NT2/D1 (cell line): ENCODE data around the gene ZFP82.

Experiments
- DNase-seq: peaks from one replicate; pipeline ENCODE4 v3.0.0-alpha.2; 2011; ENCODE audit warnings: low read depth, low spot score
- H3K27me3 ChIP-seq: 2 replicates; pipeline ENCODE4 v1.6.0; 2011; ENCODE audit warnings: mild to moderate bottlenecking; ENCODE audit not compliant: insufficient read length, insufficient read depth
- H3K36me3 ChIP-seq: 2 replicates; pipeline ENCODE4 v1.6.1; 2011; ENCODE audit warnings: mild to moderate bottlenecking, low read length, mixed read lengths; ENCODE audit not compliant: insufficient read depth, insufficient read length
- H3K4me1 ChIP-seq: 2 replicates; pipeline ENCODE4 v1.5.1; 2011; ENCODE audit not compliant: insufficient read depth, insufficient read length
- H3K4me3 ChIP-seq: 2 replicates; pipeline ENCODE4 v1.5.1; 2011; ENCODE audit warnings: low read depth; ENCODE audit not compliant: insufficient read length
- H3K9ac ChIP-seq: 2 replicates; pipeline ENCODE4 v1.6.0; 2011; ENCODE audit warnings: low read depth; ENCODE audit not compliant: insufficient read length
- H3K9me3 ChIP-seq: 2 replicates; pipeline ENCODE4 v1.5.1; 2011; ENCODE audit warnings: mild to moderate bottlenecking, low read length; ENCODE audit not compliant: insufficient read depth
- SUZ12 ChIP-seq: IDR thresholded peaks from 2 replicates; pipeline ENCODE4 v1.6.1; 2011; ENCODE audit not compliant: insufficient read length, insufficient read depth; ENCODE audit errors: extremely low read depth
- YY1 ChIP-seq: IDR thresholded peaks from 2 replicates; pipeline ENCODE4 v1.6.1; 2011; ENCODE audit not compliant: insufficient read length, insufficient read depth
- ZNF274 ChIP-seq: IDR thresholded peaks from 2 replicates; pipeline ENCODE4 v1.6.1; 2011; ENCODE audit warnings: mild to moderate bottlenecking, low read depth, low read length

ZFP82 gene

GRCh38 chr19:36398571-36398970 lies 19.9 kb downstream of the ZFP82 start:
- Histone ChIP-seq H3K9me3 (peaks cover 38% of the 10 kb centered on the region), H3K4me3 (no peak overlapping the region), H3K36me3 (peaks cover 62% of the 10 kb centered on the region), H3K4me1 (no peaks in the 10 kb centered on the region), H3K27me3 (no peaks in the 10 kb centered on the region), H3K9ac (no peak overlapping the region)
- TF ChIP-seq SUZ12 = no peak
- TF ChIP-seq YY1 = no peak
- TF ChIP-seq ZNF274 = no peak
- DNase-seq = no peak

GRCh38 chr19:36392916-36393673 lies 25.3 kb downstream of the ZFP82 start:
- H3K27me3 ChIP-seq = no peaks in the 10 kb centered on the region
- H3K36me3 ChIP-seq = peaks cover 47% of the 10 kb centered on the region
- no peaks in the 10 kb centered on the region for H3K4me1 ChIP-seq
- DNase-seq = no peak
- no peak overlapping the region for H3K4me3 ChIP-seq
- no peak overlapping the region for H3K9ac ChIP-seq
- no peak for TF ChIP-seq SUZ12
- TF ChIP-seq ZNF274 = peak; percentile 91
- H3K9me3 ChIP-seq = peaks cover 52% of the 10 kb centered on the region

- no peak for TF ChIP-seq SUZ12
- no peak for TF ChIP-seq ZNF274
- no peak for TF ChIP-seq YY1
- Histone ChIP-seq H3K9me3 (no peaks in the 10 kb centered on the region), H3K9ac (peak overlapping the region; percentile 80), H3K4me3 (peak overlapping the region; percentile 70), H3K36me3 (no peaks in the 10 kb centered on the region), H3K27me3 (no peaks in the 10 kb centered on the region), H3K4me1 (no peaks in the 10 kb centered on the region)
- DNase-seq = no peak
Measured at GRCh38 chr19:36379510-36379819, 39.0 kb downstream of the ZFP82 start.

GRCh38 chr19:36378625-36379509 lies 39.6 kb downstream of the ZFP82 start, which contains the start of gene ZFP14:
Gene ZFP14, minus strand, starts transcription at chr19:36379201. Its CDS starts 11,309 bp downstream, at chr19:36367892.
- no peak for TF ChIP-seq SUZ12
- TF ChIP-seq ZNF274 = no peak
- no peak for TF ChIP-seq YY1
- Histone ChIP-seq H3K27me3 (no peaks in the 10 kb centered on the region), H3K4me3 (peak within 1 kb of the TSS; percentile 70), H3K36me3 (no peaks in the 10 kb centered on the region), H3K9me3 (no peaks in the 10 kb centered on the region), H3K4me1 (no peaks in the 10 kb centered on the region), H3K9ac (peak within 1 kb of the TSS; percentile 80)
- peak; percentile 74 for DNase-seq

- no peaks in the 10 kb centered on the region for H3K9me3 ChIP-seq
- no peak for DNase-seq
- no peaks in the 10 kb centered on the region for H3K4me1 ChIP-seq
- TF ChIP-seq ZNF274 (no peak), YY1 (no peak), SUZ12 (no peak)
- peak overlapping the region; percentile 80 for H3K9ac ChIP-seq
- no peaks in the 10 kb centered on the region for H3K36me3 ChIP-seq
- H3K27me3 ChIP-seq = no peaks in the 10 kb centered on the region
- H3K4me3 ChIP-seq = peak overlapping the region; percentile 70
Measured at GRCh38 chr19:36377541-36378178, 40.8 kb downstream of the ZFP82 start.

GRCh38 chr19:36373638-36374156 lies 44.7 kb downstream of the ZFP82 start:
- no peaks in the 10 kb centered on the region for H3K36me3 ChIP-seq
- no peak for DNase-seq
- no peak for TF ChIP-seq ZNF274
- TF ChIP-seq YY1 = no peak
- no peak overlapping the region for H3K9ac ChIP-seq
- no peaks in the 10 kb centered on the region for H3K9me3 ChIP-seq
- no peak overlapping the region for H3K4me3 ChIP-seq
- H3K27me3 ChIP-seq = no peaks in the 10 kb centered on the region
- no peaks in the 10 kb centered on the region for H3K4me1 ChIP-seq

- no peak for DNase-seq
- no peak for TF ChIP-seq SUZ12
- TF ChIP-seq YY1 = no peak
- TF ChIP-seq ZNF274 = no peak
- H3K4me3 ChIP-seq = no peak overlapping the region
- H3K9me3 ChIP-seq = no peaks in the 10 kb centered on the region
- H3K4me1 ChIP-seq = no peaks in the 10 kb centered on the region
- peaks cover 2% of the 10 kb centered on the region for H3K36me3 ChIP-seq
- H3K9ac ChIP-seq = no peak overlapping the region
- H3K27me3 ChIP-seq = no peaks in the 10 kb centered on the region
Measured at GRCh38 chr19:36371886-36372285, 46.6 kb downstream of the ZFP82 start.
